Measurements from ENCODE around the gene CLSTN2. TPM values are rescaled to one million over a fixed set of nuclear protein-coding genes. Genes with fewer than 3 reads are reported as not detected.

CLSTN2 gene
- total RNA-seq, 2 donors from 2014 or later: 13.6 to 28.3 TPM

GRCh38 chr3:140157161-140157560 is 222.2 kb downstream of the CLSTN2 start:
- DNase-seq (ENCODE audit: low spot score): no peak
- no peak overlapping the region for H3K4me3 ChIP-seq

DNA sequence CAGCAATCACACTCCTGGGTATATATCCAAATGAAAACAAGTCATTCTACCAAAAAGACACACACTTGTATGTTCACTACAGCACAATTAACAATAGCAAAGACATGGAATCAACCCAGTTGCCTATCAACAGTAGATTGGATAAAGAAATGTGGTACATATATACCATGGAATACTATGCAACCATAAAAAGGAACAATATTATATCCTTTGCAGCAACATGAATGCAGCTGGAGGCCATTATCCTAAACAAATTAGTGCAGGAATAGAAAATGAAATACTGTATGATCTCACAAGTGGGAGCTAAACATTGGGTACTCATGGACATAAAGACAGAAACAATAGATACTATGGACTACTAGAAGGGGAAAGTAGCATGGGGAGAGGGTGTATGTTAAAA is 224.7 kb downstream of the CLSTN2 start:
- Histone ChIP-seq H3K9me3 (no peaks in the 10 kb centered on the region), H3K36me3 (no peaks in the 10 kb centered on the region), H3K4me1 (no peaks in the 10 kb centered on the region), H3K27me3 (no peaks in the 10 kb centered on the region), H3K27ac (no peak overlapping the region), H3K4me3 (no peak overlapping the region)
- DNase-seq (ENCODE audit: low spot score): no peak
- TF ChIP-seq, protein P1, sequence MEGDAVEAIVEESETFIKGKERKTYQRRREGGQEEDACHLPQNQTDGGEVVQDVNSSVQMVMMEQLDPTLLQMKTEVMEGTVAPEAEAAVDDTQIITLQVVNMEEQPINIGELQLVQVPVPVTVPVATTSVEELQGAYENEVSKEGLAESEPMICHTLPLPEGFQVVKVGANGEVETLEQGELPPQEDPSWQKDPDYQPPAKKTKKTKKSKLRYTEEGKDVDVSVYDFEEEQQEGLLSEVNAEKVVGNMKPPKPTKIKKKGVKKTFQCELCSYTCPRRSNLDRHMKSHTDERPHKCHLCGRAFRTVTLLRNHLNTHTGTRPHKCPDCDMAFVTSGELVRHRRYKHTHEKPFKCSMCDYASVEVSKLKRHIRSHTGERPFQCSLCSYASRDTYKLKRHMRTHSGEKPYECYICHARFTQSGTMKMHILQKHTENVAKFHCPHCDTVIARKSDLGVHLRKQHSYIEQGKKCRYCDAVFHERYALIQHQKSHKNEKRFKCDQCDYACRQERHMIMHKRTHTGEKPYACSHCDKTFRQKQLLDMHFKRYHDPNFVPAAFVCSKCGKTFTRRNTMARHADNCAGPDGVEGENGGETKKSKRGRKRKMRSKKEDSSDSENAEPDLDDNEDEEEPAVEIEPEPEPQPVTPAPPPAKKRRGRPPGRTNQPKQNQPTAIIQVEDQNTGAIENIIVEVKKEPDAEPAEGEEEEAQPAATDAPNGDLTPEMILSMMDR (IDR thresholded peaks at IDR 0.05): no peak

More at GRCh38 chr3:140157161-140157560, 222.2 kb downstream of the CLSTN2 start:
- no peak overlapping the region for H3K27ac ChIP-seq
- H3K4me1 ChIP-seq: no peaks in the 10 kb centered on the region
- H3K9me3 ChIP-seq: no peaks in the 10 kb centered on the region
- TF ChIP-seq, protein P1 (IDR thresholded peaks at IDR 0.05): no peak
- no peaks in the 10 kb centered on the region for H3K36me3 ChIP-seq
- no peaks in the 10 kb centered on the region for H3K27me3 ChIP-seq

DNA sequence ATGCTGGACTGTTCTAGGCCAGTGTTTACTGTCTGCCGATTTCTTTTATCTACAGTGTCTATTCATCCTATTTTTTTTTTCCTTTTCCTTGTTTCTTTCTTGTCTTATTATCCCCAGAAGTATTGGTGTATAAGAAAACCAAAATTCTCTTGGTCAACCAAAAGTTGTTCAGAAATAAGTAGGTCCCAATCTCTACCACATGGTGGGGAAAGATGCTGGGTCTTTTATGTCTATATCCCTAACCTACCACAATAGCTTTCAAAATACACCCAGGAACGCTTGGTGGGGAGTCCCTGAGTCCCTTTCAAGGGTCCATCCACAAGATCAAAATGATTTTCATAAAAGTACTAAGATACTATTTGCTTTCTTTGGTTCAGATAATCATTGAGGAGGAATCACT is 225.6 kb downstream of the CLSTN2 start:
- no peaks in the 10 kb centered on the region for H3K4me1 ChIP-seq
- H3K9me3 ChIP-seq: no peaks in the 10 kb centered on the region
- H3K27ac ChIP-seq: no peak overlapping the region
- DNase-seq (ENCODE audit: low spot score): no peak
- no peak overlapping the region for H3K4me3 ChIP-seq
- H3K27me3 ChIP-seq: no peaks in the 10 kb centered on the region
- TF ChIP-seq, protein P1 (IDR thresholded peaks at IDR 0.05): no peak
- no peaks in the 10 kb centered on the region for H3K36me3 ChIP-seq

- no peak overlapping the region for H3K4me3 ChIP-seq
- no peak overlapping the region for H3K27ac ChIP-seq
- H3K4me1 ChIP-seq: peaks cover 0 to 7% of the 10 kb centered on the region in 2 donors
- H3K9me3 ChIP-seq: no peaks in the 10 kb centered on the region
- no peaks in the 10 kb centered on the region for H3K36me3 ChIP-seq
- TF ChIP-seq, protein P1 (IDR thresholded peaks at IDR 0.05): no peak
- no peak for DNase-seq (ENCODE audit: low spot score)
- H3K27me3 ChIP-seq: no peaks in the 10 kb centered on the region
These were observed 227.6 kb downstream of the CLSTN2 start for GRCh38 chr3:140162551-140162950.

DNA sequence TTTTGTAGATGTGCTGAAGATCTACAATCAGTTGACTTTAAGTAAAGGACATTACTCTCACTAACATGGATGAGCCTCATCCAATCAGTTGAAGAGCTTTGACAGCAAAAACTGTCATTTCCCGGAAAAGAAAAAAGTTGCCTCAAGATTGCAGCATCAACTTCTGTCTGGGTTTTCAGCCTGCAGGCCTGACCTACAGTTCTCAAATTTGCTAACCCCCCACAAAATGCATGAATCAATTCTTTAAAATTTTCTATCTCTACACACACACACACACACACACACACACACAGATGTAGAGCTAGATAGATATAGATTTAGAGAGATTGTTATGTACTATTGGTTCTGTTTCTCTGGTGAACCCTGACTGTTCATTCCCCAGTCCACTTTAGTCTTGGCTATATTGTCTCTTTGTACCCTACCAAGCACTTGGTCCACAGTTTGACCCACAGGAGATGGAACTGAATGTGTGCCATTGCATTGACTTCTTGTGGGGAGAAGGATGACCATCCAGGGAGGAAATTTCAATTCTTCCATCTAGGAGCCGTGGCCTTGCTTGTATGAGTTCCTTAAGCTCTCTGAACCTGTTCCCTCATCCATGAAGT is 228.3 kb downstream of the CLSTN2 start:
- H3K9me3 ChIP-seq: no peaks in the 10 kb centered on the region
- H3K4me3 ChIP-seq: no peak overlapping the region
- no peak for DNase-seq (ENCODE audit: low spot score)
- no peaks in the 10 kb centered on the region for H3K27me3 ChIP-seq
- no peaks in the 10 kb centered on the region for H3K36me3 ChIP-seq
- H3K27ac ChIP-seq: no peak overlapping the region
- peaks cover 0 to 8% of the 10 kb centered on the region in 2 donors for H3K4me1 ChIP-seq
- TF ChIP-seq, protein P1 (IDR thresholded peaks at IDR 0.05): no peak

- no peaks in the 10 kb centered on the region for H3K36me3 ChIP-seq
- TF ChIP-seq, protein P1 (IDR thresholded peaks at IDR 0.05): no peak
- no peak for DNase-seq (ENCODE audit: low spot score)
These were observed 229.2 kb downstream of the CLSTN2 start for GRCh38 chr3:140164156-140164555.

More at GRCh38 chr3:140164156-140164555, 229.2 kb downstream of the CLSTN2 start:
- no peaks in the 10 kb centered on the region for H3K27me3 ChIP-seq
- no peak overlapping the region for H3K4me3 ChIP-seq
- peaks cover 0 to 2% of the 10 kb centered on the region in 2 donors for H3K9me3 ChIP-seq
- peaks cover 0 to 8% of the 10 kb centered on the region in 2 donors for H3K4me1 ChIP-seq
- H3K27ac ChIP-seq: no peak overlapping the region

Data from right atrium auricular region (tissue), 2 donors.